Cardiac muscle cell (in vitro differentiated cells and primary cell): ENCODE data around the gene NDST4. TPM values are rescaled to one million over a fixed set of nuclear protein-coding genes. Genes with fewer than 3 reads are reported as not detected.

ENCODE experiments used
- DNase-seq, 2 donors: peaks; one replicate each; pipeline versions ENCODE4 v3.0.0 to v3.0.0-alpha.2; 2010 to 2017; ENCODE audit warnings: low read depth in 1 of 2, low spot score in 1 of 2
- H3K27ac ChIP-seq: fragments of 200-600 bp; sonication (generic); 2 replicates; pipeline ENCODE4 v1.5.1; 2016
- H3K27me3 ChIP-seq: fragments of 200-600 bp; sonication (generic); 2 replicates; pipeline ENCODE4 v1.6.0; 2016; ENCODE audit warnings: control low read depth
- H3K36me3 ChIP-seq: fragments of 200-600 bp; sonication (generic); 2 replicates; pipeline ENCODE4 v1.5.1; 2016; ENCODE audit warnings: control low read depth
- H3K4me1 ChIP-seq: fragments of 200-600 bp; sonication (generic); 2 replicates; pipeline ENCODE4 v1.8.1; 2017; ENCODE audit warnings: low read depth, mild to moderate bottlenecking, mixed run types
- H3K4me3 ChIP-seq: fragments of 200-600 bp; sonication (generic); 2 replicates; pipeline ENCODE4 v1.5.1; 2016; ENCODE audit warnings: mild to moderate bottlenecking
- H3K9me3 ChIP-seq: fragments of 200-600 bp; sonication (generic); 2 replicates; pipeline ENCODE4 v1.5.1; 2017; ENCODE audit warnings: low read depth, mild to moderate bottlenecking, control low read depth
- CTCF ChIP-seq: IDR thresholded peaks from 2 replicates; pipeline ENCODE4 v1.5.1; 2012; ENCODE audit warnings: low read depth, mild to moderate bottlenecking, low read length
- polyA plus RNA-seq: library from polyadenylated mRNA; unstranded; fragments of >200 nt; fragmentation: Nextera tagmentation; extraction: Ambion mirVana; gene quantifications from 2 replicates; pipeline ENCODE4 v1.2.1, GENCODE V29; 2016
- total RNA-seq: library from RNA; depleted of rRNA; stranded (reverse); fragments of >200 nt; gene quantifications from 2 replicates; pipeline ENCODE4 v1.2.3, GENCODE V29; 2016

NDST4 gene
- total and polyA plus RNA-seq, 2 experiments from 2014 or later, result not detected

DNA sequence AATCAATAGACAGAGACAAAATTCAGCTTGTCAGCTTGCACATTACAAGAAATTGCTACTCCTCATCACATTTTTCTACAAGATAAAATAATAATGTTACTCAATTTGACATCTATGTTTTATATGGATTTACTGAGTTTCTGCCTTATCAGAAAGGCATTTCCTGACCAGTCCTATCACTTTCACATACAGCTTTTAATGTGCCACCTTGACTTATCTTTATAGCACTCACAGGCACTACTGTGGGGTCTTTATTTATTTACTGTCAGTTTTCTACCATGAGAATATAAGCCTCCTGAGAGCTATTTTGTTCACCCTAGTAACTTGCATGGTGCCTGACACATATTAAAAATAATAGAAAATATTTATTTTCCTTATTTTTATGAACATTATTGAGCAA is 6.0 kb downstream of the NDST4 start:
- no peak overlapping the region for H3K27ac ChIP-seq
- no peaks in the 10 kb centered on the region for H3K9me3 ChIP-seq
- H3K36me3 ChIP-seq, result no peaks in the 10 kb centered on the region
- TF ChIP-seq CTCF, result no peak
- H3K4me3 ChIP-seq, result no peak overlapping the region
- no peak for DNase-seq
- H3K27me3 ChIP-seq, result no peaks in the 10 kb centered on the region
- H3K4me1 ChIP-seq, result peaks cover 12% of the 10 kb centered on the region

DNA sequence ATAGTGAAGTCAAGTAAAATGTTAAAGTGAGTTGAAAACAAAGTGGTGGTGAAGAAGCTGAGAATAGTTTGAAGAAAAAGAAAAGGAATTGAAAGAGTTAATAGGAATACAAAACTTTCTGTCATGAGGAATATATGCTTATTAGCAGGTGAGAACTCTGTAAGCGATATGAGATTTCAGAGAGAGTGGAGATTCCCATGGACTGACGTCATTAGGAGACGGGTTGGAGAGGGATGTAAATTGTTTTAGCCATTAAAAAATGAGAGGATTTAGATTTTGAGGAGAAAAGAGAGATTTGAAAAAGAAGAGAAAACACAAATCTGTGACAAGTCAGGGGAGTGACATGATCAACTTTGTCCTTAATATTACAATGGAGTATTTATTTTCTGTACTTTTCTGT is 11.7 kb downstream of the NDST4 start:
- no peak overlapping the region for H3K4me3 ChIP-seq
- no peaks in the 10 kb centered on the region for H3K36me3 ChIP-seq
- no peak for DNase-seq
- no peak for TF ChIP-seq CTCF
- H3K9me3 ChIP-seq, result no peaks in the 10 kb centered on the region
- no peak overlapping the region for H3K27ac ChIP-seq
- H3K4me1 ChIP-seq, result no peaks in the 10 kb centered on the region
- H3K27me3 ChIP-seq, result no peaks in the 10 kb centered on the region

GRCh38 chr4:115090483-115091075 is 22.8 kb downstream of the NDST4 start:
- H3K27me3 ChIP-seq, result no peaks in the 10 kb centered on the region
- H3K27ac ChIP-seq, result no peak overlapping the region
- no peaks in the 10 kb centered on the region for H3K9me3 ChIP-seq
- DNase-seq, result peak; percentile 16 to 62
- no peaks in the 10 kb centered on the region for H3K4me1 ChIP-seq
- no peak overlapping the region for H3K4me3 ChIP-seq
- no peaks in the 10 kb centered on the region for H3K36me3 ChIP-seq
- peak; percentile 57 for TF ChIP-seq CTCF

- H3K27me3 ChIP-seq, result no peaks in the 10 kb centered on the region
- DNase-seq, result no peak
- no peaks in the 10 kb centered on the region for H3K9me3 ChIP-seq
- no peaks in the 10 kb centered on the region for H3K36me3 ChIP-seq
- H3K27ac ChIP-seq, result no peak overlapping the region
- TF ChIP-seq CTCF, result no peak
- H3K4me3 ChIP-seq, result no peak overlapping the region
- no peaks in the 10 kb centered on the region for H3K4me1 ChIP-seq
These were observed 30.8 kb downstream of the NDST4 start for GRCh38 chr4:115082633-115083032.

DNA sequence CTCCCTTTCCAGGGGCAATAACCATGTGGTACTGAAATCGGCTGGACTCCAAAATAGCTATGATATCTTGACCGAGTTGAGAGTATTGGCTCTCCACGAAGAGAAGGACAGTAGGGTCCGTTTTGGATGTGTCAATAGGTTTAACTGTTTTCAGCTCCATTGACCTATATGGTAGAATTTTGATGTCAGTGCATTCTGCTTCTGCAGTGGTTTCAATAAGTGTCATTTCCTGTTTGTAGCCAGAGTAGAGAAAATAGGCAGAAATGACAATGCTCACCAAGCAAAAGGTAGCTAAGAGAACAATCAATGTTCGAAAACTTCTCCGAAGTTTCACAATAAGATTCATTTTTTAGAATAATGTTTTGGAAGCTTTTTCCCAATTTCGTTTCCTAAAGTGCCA is 36.7 kb downstream of the NDST4 start:
- DNase-seq, result no peak
- no peak for TF ChIP-seq CTCF
- no peaks in the 10 kb centered on the region for H3K9me3 ChIP-seq
- H3K4me1 ChIP-seq, result no peaks in the 10 kb centered on the region
- no peaks in the 10 kb centered on the region for H3K27me3 ChIP-seq
- no peak overlapping the region for H3K27ac ChIP-seq
- H3K4me3 ChIP-seq, result no peak overlapping the region
- H3K36me3 ChIP-seq, result no peaks in the 10 kb centered on the region
